Measurements from ENCODE around the gene ZNF655.

Gene ZNF655

GRCh38 chr7:99615989-99616358 is 57.5 kb downstream of the ZNF655 start:
- no peak for DNase-seq

- DNase-seq = peak; percentile 99
These were observed 58.1 kb downstream of the ZNF655 start, which contains the start of gene ZSCAN25 for GRCh38 chr7:99616359-99617191. TSS of gene ZSCAN25 (plus strand) at chr7:99616946. CDS start at chr7:99619607, 2,661 bp downstream.

GRCh38 chr7:99617192-99617781 is 58.8 kb downstream of the ZNF655 start:
- no peak for DNase-seq

GRCh38 chr7:99618726-99619125 is 60.3 kb downstream of the ZNF655 start:
- no peak for DNase-seq

GRCh38 chr7:99619571-99620130 is 61.2 kb downstream of the ZNF655 start:
- DNase-seq = no peak

- DNase-seq = no peak
These were observed 62.8 kb downstream of the ZNF655 start for GRCh38 chr7:99621271-99621670.

GRCh38 chr7:99622596-99622995 is 64.2 kb downstream of the ZNF655 start:
- no peak for DNase-seq

GRCh38 chr7:99623091-99623693 is 64.8 kb downstream of the ZNF655 start:
- DNase-seq = no peak

- no peak for DNase-seq
These were observed 65.4 kb downstream of the ZNF655 start for GRCh38 chr7:99623702-99624447.

- no peak for DNase-seq
These were observed 66.0 kb downstream of the ZNF655 start for GRCh38 chr7:99624484-99624883.

- no peak for DNase-seq
These were observed 66.9 kb downstream of the ZNF655 start for GRCh38 chr7:99625321-99625720.

GRCh38 chr7:99625961-99626360 is 67.5 kb downstream of the ZNF655 start:
- DNase-seq = no peak
